ENCODE data around the gene SUN1.

SUN1 gene

GRCh38 chr7:835485-836401 is 3.5 kb downstream of the SUN1 start:
- H3K4me3 ChIP-seq (ENCODE audit: low read depth, low read length) = no peak overlapping the region
- TF ChIP-seq CTCF (conservative IDR thresholded peaks at IDR 0.05; ENCODE audit: low read depth, low read length) = no peak
- DNase-seq (ENCODE audit: low read depth) = no peak

- peak; percentile 85 for TF ChIP-seq CTCF (conservative IDR thresholded peaks at IDR 0.05; ENCODE audit: low read depth, low read length)
- peak; percentile 82 for DNase-seq (ENCODE audit: low read depth)
- no peak overlapping the region for H3K4me3 ChIP-seq (ENCODE audit: low read depth, low read length)
Measured at GRCh38 chr7:836429-836828, 4.2 kb downstream of the SUN1 start.

- DNase-seq (ENCODE audit: low read depth) = no peak
- TF ChIP-seq CTCF (conservative IDR thresholded peaks at IDR 0.05; ENCODE audit: low read depth, low read length) = no peak
- no peak overlapping the region for H3K4me3 ChIP-seq (ENCODE audit: low read depth, low read length)
Measured at GRCh38 chr7:837001-837400, 4.7 kb downstream of the SUN1 start.

GRCh38 chr7:840001-840600 is 7.8 kb downstream of the SUN1 start:
- no peak overlapping the region for H3K4me3 ChIP-seq (ENCODE audit: low read depth, low read length)
- TF ChIP-seq CTCF (conservative IDR thresholded peaks at IDR 0.05; ENCODE audit: low read depth, low read length) = no peak
- no peak for DNase-seq (ENCODE audit: low read depth)

GRCh38 chr7:841943-842342 is 9.7 kb downstream of the SUN1 start:
- H3K4me3 ChIP-seq (ENCODE audit: low read depth, low read length) = no peak overlapping the region
- no peak for TF ChIP-seq CTCF (conservative IDR thresholded peaks at IDR 0.05; ENCODE audit: low read depth, low read length)
- no peak for DNase-seq (ENCODE audit: low read depth)

GRCh38 chr7:842431-843031 is 10.3 kb downstream of the SUN1 start:
- no peak overlapping the region for H3K4me3 ChIP-seq (ENCODE audit: low read depth, low read length)
- no peak for TF ChIP-seq CTCF (conservative IDR thresholded peaks at IDR 0.05; ENCODE audit: low read depth, low read length)
- DNase-seq (ENCODE audit: low read depth) = no peak

All from choroid plexus epithelial cell (primary cell).